ENCODE data around the gene PNO1. TPM values are rescaled to one million over a fixed set of nuclear protein-coding genes. Genes with fewer than 3 reads are reported as not detected.
"Not testable (repeated sequence)": the region's sequence is repeated elsewhere in the genome, so short reads cannot be mapped to it uniquely, and the experiment has no call there.

PNO1 gene
- total RNA-seq, 1 donor from 2014 or later = 15.7 TPM

- no peak for DNase-seq (ENCODE audit: extremely low read depth, low read depth, low spot score)
Observed at GRCh38 chr2:68156419-68156818, 1.3 kb upstream of the PNO1 start.

- no peak for DNase-seq (ENCODE audit: extremely low read depth, low read depth, low spot score)
Observed at GRCh38 chr2:68157002-68157401, 686 bp upstream of the PNO1 start.

GRCh38 chr2:68158134-68158447 lies 403 bp downstream of the PNO1 start:
- no peak for DNase-seq (ENCODE audit: extremely low read depth, low read depth, low spot score)

GRCh38 chr2:68163641-68164040 lies 6.0 kb downstream of the PNO1 start:
- DNase-seq (ENCODE audit: extremely low read depth, low read depth, low spot score) = no peak

GRCh38 chr2:68167186-68167585 lies 9.5 kb downstream of the PNO1 start:
- no peak for DNase-seq (ENCODE audit: extremely low read depth, low read depth, low spot score)

- DNase-seq (ENCODE audit: extremely low read depth, low read depth, low spot score) = no peak
Observed at GRCh38 chr2:68169308-68169707, 11.6 kb downstream of the PNO1 start.

- DNase-seq (ENCODE audit: extremely low read depth, low read depth, low spot score) = no peak
Observed at GRCh38 chr2:68171146-68171545, 13.5 kb downstream of the PNO1 start.

- DNase-seq (ENCODE audit: extremely low read depth, low read depth, low spot score) = no peak
Observed at GRCh38 chr2:68171684-68172083, 14.0 kb downstream of the PNO1 start.

- no peak for DNase-seq (ENCODE audit: extremely low read depth, low read depth, low spot score)
Observed at GRCh38 chr2:68172521-68172920, 14.8 kb downstream of the PNO1 start.

GRCh38 chr2:68172990-68173700 lies 15.5 kb downstream of the PNO1 start:
- DNase-seq (ENCODE audit: extremely low read depth, low read depth, low spot score) = no peak

GRCh38 chr2:68175210-68175609 lies 17.5 kb downstream of the PNO1 start:
- not testable (repeated sequence) for DNase-seq (ENCODE audit: extremely low read depth, low read depth, low spot score)

GRCh38 chr2:68176657-68177056 lies 19.0 kb downstream of the PNO1 start:
- DNase-seq (ENCODE audit: extremely low read depth, low read depth, low spot score) = no peak

GRCh38 chr2:68177541-68177940 lies 19.9 kb downstream of the PNO1 start:
- DNase-seq (ENCODE audit: extremely low read depth, low read depth, low spot score) = no peak

GRCh38 chr2:68178432-68178831 lies 20.7 kb downstream of the PNO1 start:
- no peak for DNase-seq (ENCODE audit: extremely low read depth, low read depth, low spot score)

GRCh38 chr2:68178954-68179627 lies 21.4 kb downstream of the PNO1 start:
- no peak for DNase-seq (ENCODE audit: extremely low read depth, low read depth, low spot score)

- DNase-seq (ENCODE audit: extremely low read depth, low read depth, low spot score) = no peak
Observed at GRCh38 chr2:68182902-68183301, 25.2 kb downstream of the PNO1 start.

GRCh38 chr2:68185541-68186164 lies 28.0 kb downstream of the PNO1 start:
- DNase-seq (ENCODE audit: extremely low read depth, low read depth, low spot score) = no peak

- DNase-seq (ENCODE audit: extremely low read depth, low read depth, low spot score) = no peak
Observed at GRCh38 chr2:68187329-68187728, 29.6 kb downstream of the PNO1 start.

GRCh38 chr2:68188831-68189230 lies 31.1 kb downstream of the PNO1 start:
- no peak for DNase-seq (ENCODE audit: extremely low read depth, low read depth, low spot score)

- no peak for DNase-seq (ENCODE audit: extremely low read depth, low read depth, low spot score)
Observed at GRCh38 chr2:68189991-68190784, 32.5 kb downstream of the PNO1 start.

GRCh38 chr2:68190991-68191731 lies 33.5 kb downstream of the PNO1 start:
- DNase-seq (ENCODE audit: extremely low read depth, low read depth, low spot score) = no peak
